Measurements from ENCODE around the gene IDI1.

The IDI1 gene

DNA sequence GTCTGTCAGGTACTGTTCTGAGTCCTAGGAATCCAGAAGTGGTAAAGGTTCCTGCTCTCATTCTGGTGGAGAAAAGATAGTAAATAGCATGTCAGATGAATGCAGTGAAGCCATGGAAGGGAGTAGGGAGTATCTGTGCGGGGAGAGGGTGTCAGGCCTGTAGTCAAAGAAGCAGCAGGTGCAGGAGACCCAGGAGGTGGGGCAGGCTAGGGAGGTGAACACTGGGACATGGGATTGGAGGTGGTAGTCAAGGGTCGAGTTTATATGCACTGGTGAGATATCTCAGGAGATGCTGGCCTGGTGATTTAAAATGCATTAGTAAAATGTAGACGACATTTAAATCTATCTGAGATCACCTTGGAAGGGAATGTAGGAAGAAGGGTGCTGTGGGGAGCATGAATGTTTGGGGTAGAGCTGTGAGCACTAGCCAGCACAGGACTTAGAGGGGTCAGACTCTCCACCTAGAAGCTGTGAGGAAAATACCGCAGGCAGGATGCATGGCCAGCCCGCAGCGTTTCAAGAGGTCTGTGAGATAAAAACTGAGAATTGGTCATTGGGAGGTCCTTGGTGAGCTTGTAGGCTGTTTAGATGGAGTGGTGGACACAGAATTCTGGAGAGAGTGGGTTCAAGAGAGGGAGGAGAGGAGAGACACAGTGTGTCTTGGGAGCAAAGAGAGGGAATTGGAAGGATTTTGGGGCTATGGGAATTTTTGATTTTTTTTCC, 53.9 kb downstream of the IDI1 start:
- no peak for DNase-seq (ENCODE audit: low read depth)

DNA sequence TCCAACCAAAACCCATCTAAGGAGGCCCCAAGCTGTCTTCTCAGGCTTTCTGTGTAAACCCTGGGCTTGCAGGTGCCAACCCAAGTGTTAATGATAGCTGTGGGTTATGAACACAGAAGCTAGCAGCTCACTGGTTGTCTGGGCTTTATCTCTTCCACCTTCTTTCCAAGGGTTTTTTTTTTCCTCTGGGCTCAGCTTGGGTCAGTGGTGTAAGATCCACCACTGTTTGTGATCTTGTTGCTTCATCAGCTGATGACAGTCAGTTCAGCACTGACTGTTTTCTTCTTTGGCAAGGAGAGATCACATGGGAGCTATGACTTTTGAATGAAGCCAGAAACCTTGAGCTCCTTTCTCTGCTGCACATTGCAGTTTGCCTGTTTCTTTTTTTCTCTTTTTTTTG, 56.0 kb downstream of the IDI1 start:
- no peak for DNase-seq (ENCODE audit: low read depth)

DNA sequence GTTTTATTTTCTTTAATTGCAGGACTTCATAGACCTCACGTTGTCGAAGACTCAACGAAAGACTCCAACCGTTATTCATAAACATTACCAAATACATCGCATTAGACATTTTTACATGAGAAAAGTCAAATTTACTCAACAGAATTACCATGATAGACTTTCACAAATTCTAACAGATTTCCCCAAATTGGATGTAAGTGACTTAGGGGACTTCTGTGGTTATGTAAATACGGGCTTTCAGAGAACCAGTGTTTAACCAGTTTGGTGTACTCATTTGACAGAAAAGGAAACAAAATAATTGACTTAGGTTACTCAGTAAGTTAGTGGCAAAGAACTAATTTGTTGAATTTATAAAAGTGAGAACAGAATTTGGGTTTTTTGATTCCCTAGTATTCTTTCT, 56.5 kb downstream of the IDI1 start:
- DNase-seq (ENCODE audit: low read depth), result no peak

DNA sequence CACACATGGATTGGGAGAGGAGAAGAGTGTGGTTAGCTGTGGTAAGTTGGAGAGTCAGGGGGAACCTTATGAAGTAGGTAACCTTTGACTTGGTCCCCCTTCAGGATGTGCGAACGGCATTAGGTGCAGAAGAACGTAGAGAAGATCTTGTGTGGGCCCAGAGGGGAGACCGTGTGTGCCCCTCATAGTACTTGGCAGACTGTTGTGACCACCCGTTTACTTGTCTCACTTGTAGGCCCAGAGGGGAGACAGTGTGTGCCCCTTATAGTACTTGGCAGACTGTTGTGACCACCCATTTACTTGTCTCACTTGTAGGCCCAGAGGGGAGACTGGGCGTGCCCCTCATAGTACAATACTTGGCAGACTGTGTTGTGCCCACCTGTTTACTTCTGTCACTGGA, 58.1 kb downstream of the IDI1 start:
- no peak for DNase-seq (ENCODE audit: low read depth)

Measured in GM04504 (cell line).